Gastroesophageal sphincter (tissue), 3 donors: ENCODE results near the gene METTL26.

Experiments
- CTCF ChIP-seq, 4 experiments: fragments of 200-600 bp in 2 of 4; fragments of 450-650 bp in 2 of 4; sonication (generic) in 1 of 4; IDR thresholded peaks; one replicate each; pipeline ENCODE4 v1.5.1; 2017 to 2019; ENCODE audit warnings: antibody characterized with exemption in 4 of 4, mild to moderate bottlenecking in 2 of 4, moderate library complexity in 2 of 4
- POLR2A ChIP-seq, 2 donors: fragments of 450-650 bp; IDR thresholded peaks; one replicate each; pipeline ENCODE4 v1.6.1; 2017; ENCODE audit warnings: antibody characterized with exemption in 2 of 2, mild to moderate bottlenecking in 2 of 2, moderate library complexity in 1 of 2
- POLR2AphosphoS5 ChIP-seq: sonication (generic); formaldehyde crosslinking; IDR thresholded peaks from one replicate; pipeline ENCODE4 v1.6.1; 2017; ENCODE audit warnings: antibody characterized with exemption

- TF ChIP-seq CTCF (IDR thresholded peaks at IDR 0.05) (no peak), POLR2A (IDR thresholded peaks at IDR 0.05) (no peak), POLR2AphosphoS5 (no peak)
These were observed 4.5 kb upstream of the METTL26 start for GRCh38 chr16:640614-641013.
